Medulla oblongata (tissue), 1 donor: ENCODE results near the gene ITPKC.

Experiments
- DNase-seq: peaks from one replicate; pipeline ENCODE4 v3.0.0-alpha.2; 2015; ENCODE audit errors: extremely low spot score

The ITPKC gene

GRCh38 chr19:40740747-40741146 lies 23.8 kb downstream of the ITPKC start:
- peak; percentile 80 for DNase-seq

- DNase-seq, result no peak
Measured at GRCh38 chr19:40741527-40742390, 24.8 kb downstream of the ITPKC start.

- no peak for DNase-seq
Measured at GRCh38 chr19:40742477-40742876, 25.6 kb downstream of the ITPKC start.

- DNase-seq, result no peak
Measured at GRCh38 chr19:40742886-40743285, 26.0 kb downstream of the ITPKC start.

- no peak for DNase-seq
Measured at GRCh38 chr19:40743926-40744325, 27.0 kb downstream of the ITPKC start.

- no peak for DNase-seq
Measured at GRCh38 chr19:40744554-40745401, 27.9 kb downstream of the ITPKC start.

GRCh38 chr19:40745402-40745780 lies 28.5 kb downstream of the ITPKC start:
- no peak for DNase-seq

GRCh38 chr19:40747536-40747935 lies 30.6 kb downstream of the ITPKC start:
- no peak for DNase-seq

GRCh38 chr19:40750058-40750873 lies 33.4 kb downstream of the ITPKC start, which contains the start of gene ACTMAP:
ACTMAP (minus strand) TSS chr19:40750477; CDS start chr19:40749803, 674 bp downstream.
- peak; percentile 100 for DNase-seq

GRCh38 chr19:40750874-40751537 lies 34.1 kb downstream of the ITPKC start, which contains the start of gene SNRPA:
SNRPA (plus strand) TSS chr19:40751203; CDS start chr19:40751409, 206 bp downstream.
- peak; percentile 99 for DNase-seq

- no peak for DNase-seq
Measured at GRCh38 chr19:40752257-40752781, 35.4 kb downstream of the ITPKC start.

GRCh38 chr19:40754611-40755247 lies 37.8 kb downstream of the ITPKC start:
- DNase-seq, result no peak

- no peak for DNase-seq
Measured at GRCh38 chr19:40755248-40755624, 38.3 kb downstream of the ITPKC start.

- no peak for DNase-seq
Measured at GRCh38 chr19:40755791-40756190, 38.9 kb downstream of the ITPKC start.

- no peak for DNase-seq
Measured at GRCh38 chr19:40756502-40757110, 39.7 kb downstream of the ITPKC start.

- DNase-seq, result no peak
Measured at GRCh38 chr19:40758491-40758890, 41.6 kb downstream of the ITPKC start.

GRCh38 chr19:40759352-40759751 lies 42.4 kb downstream of the ITPKC start:
- DNase-seq, result no peak

- no peak for DNase-seq
Measured at GRCh38 chr19:40762754-40763470, 46.0 kb downstream of the ITPKC start.

GRCh38 chr19:40763526-40763925 lies 46.6 kb downstream of the ITPKC start:
- no peak for DNase-seq
